Right atrium auricular region (tissue), 2 donors: ENCODE results near the gene ATXN1. TPM values are rescaled to one million over a fixed set of nuclear protein-coding genes. Genes with fewer than 3 reads are reported as not detected.
A peak's percentile ranks its signal among the peaks of the same experiment; 100 is the strongest.
"Not testable (repeated sequence)": the region's sequence is repeated elsewhere in the genome, so short reads cannot be mapped to it uniquely, and the experiment has no call there.

Experiments used
- DNase-seq: peaks from one replicate; pipeline ENCODE4 v3.0.0-alpha.2; 2019; ENCODE audit warnings: low spot score
- H3K27ac ChIP-seq, 2 donors: fragments of 200-600 bp; sonication (generic); 1 replicate in 1 of 2; 2 replicates in 1 of 2; pipeline ENCODE4 v1.5.1; 2016 to 2019
- H3K27me3 ChIP-seq, 2 donors: fragments of 200-600 bp; sonication (generic); one replicate each; pipeline versions ENCODE4 v1.5.1 to v1.6.0; 2017 to 2019
- H3K36me3 ChIP-seq: fragments of 200-600 bp; sonication (generic); one replicate; pipeline ENCODE4 v1.5.1; 2016
- H3K4me1 ChIP-seq, 2 donors: fragments of 200-600 bp; sonication (generic); one replicate each; pipeline versions ENCODE4 v1.5.1 to v1.6.0; 2017 to 2019
- H3K4me3 ChIP-seq, 2 donors: fragments of 200-600 bp; sonication (generic); 1 replicate in 1 of 2; 2 replicates in 1 of 2; pipeline ENCODE4 v1.5.1; 2017 to 2019; ENCODE audit warnings: mild to moderate bottlenecking in 1 of 2, moderate library complexity in 1 of 2
- H3K9me3 ChIP-seq, 2 donors: fragments of 200-600 bp; sonication (generic); one replicate each; pipeline ENCODE4 v1.5.1; 2019
- CTCF ChIP-seq, 2 donors: fragments of 200-600 bp; sonication (generic); IDR thresholded peaks; one replicate each; pipeline ENCODE4 v1.5.1; 2019; ENCODE audit warnings: antibody characterized with exemption in 2 of 2
- total RNA-seq, 2 donors: library from RNA; depleted of rRNA; stranded (reverse); fragments of >200 nt; gene quantifications; one replicate each; pipeline ENCODE4 v1.1.0, GENCODE V29; 2016

The ATXN1 gene
- total RNA-seq, 2 donors from 2014 or later, result 41.8 to 62.0 TPM

- Histone ChIP-seq H3K27me3 (no peaks in the 10 kb centered on the region), H3K27ac (no peak overlapping the region), H3K4me1 (peaks cover 0 to 16% of the 10 kb centered on the region in 2 donors), H3K4me3 (no peak overlapping the region), H3K36me3 (no peaks in the 10 kb centered on the region), H3K9me3 (no peaks in the 10 kb centered on the region)
- no peak for DNase-seq
- no peak for TF ChIP-seq CTCF (IDR thresholded peaks at IDR 0.05)
These were observed 24.2 kb upstream of the ATXN1 start for GRCh38 chr6:16785496-16785895.

GRCh38 chr6:16784957-16785356, 23.7 kb upstream of the ATXN1 start:
- H3K4me3 ChIP-seq, DNase-seq, H3K9me3 ChIP-seq, H3K27ac ChIP-seq, H3K27me3 ChIP-seq, H3K36me3 ChIP-seq: not testable (repeated sequence)
- peaks cover 0 to 16% of the 10 kb centered on the region in 2 donors for H3K4me1 ChIP-seq

DNA sequence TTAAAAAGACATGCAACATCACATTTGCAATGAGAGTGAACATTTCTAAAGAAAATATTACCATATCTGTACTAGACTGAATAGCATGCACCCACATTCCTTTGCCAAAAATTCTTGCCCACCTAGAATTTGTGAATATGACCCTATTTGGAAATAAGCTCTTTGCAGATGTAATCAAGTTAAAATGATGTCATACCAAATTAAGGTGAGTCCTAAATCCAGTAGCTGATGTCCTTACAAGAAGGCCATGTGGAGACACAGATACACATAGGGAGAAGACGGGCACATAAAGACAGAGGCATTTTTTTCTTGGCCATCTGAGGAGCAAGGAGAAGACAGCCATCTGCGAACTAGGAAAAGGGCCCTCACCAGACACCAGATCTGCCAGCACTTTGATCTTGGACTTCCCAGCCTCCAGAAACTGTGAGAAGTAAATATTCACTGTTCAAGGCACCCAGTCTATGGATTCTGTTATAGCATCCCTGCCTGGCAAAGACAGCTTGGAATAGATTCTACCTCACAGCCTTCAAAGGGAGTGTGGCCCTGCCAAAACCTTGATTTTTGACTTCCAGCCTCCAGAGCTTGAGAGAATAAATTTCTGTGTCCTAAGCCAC, 22.8 kb upstream of the ATXN1 start:
- H3K27ac ChIP-seq, result no peak overlapping the region

DNA sequence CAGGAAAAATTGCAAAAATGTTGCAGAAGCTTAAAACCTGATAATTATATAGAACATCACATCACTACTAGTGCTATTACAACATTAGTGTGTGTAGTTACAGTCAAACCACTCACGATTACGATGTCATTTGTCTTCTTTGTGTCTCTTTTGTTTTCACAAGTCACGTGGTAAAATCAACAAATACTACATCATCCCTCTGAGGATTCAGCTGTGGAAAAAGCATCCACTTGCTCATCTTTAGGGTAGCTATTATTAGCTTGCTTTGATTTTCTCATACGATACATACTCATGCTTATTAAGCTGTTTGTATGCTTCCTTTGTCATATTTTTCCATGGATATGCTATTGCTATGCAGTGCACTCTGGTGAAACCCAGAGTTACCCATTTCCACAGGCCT, 22.2 kb upstream of the ATXN1 start:
- Histone ChIP-seq H3K4me3 (no peak overlapping the region), H3K9me3 (no peaks in the 10 kb centered on the region), H3K36me3 (no peaks in the 10 kb centered on the region), H3K27ac (no peak overlapping the region), H3K27me3 (no peaks in the 10 kb centered on the region), H3K4me1 (peaks cover 0 to 16% of the 10 kb centered on the region in 2 donors)
- DNase-seq, result no peak
- no peak for TF ChIP-seq CTCF (IDR thresholded peaks at IDR 0.05)

More for the DNA sequence above, 22.8 kb upstream of the ATXN1 start:
- no peaks in the 10 kb centered on the region for H3K36me3 ChIP-seq
- peaks cover 0 to 16% of the 10 kb centered on the region in 2 donors for H3K4me1 ChIP-seq
- TF ChIP-seq CTCF (IDR thresholded peaks at IDR 0.05), result no peak
- no peaks in the 10 kb centered on the region for H3K27me3 ChIP-seq
- no peak overlapping the region for H3K4me3 ChIP-seq
- DNase-seq, result no peak
- no peaks in the 10 kb centered on the region for H3K9me3 ChIP-seq

DNA sequence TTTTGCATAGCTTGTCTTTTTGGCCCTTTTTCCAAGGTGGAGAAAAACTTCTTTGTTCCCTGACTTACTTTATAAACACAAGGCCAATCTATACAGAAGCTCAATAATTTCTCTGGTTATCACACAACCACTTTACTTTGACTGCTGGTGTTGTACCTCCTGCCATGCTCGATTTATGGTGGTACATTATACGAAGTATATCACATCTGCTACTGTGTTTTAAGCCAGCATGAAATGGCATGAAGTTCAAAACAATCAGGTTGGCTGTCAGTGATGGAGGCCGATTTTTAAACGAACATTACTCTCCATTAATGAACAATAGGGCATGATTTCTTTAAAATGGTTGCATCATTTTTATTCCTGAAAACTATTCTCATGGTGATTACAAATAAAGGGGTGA, 21.0 kb upstream of the ATXN1 start:
- H3K36me3 ChIP-seq, result no peaks in the 10 kb centered on the region
- H3K27me3 ChIP-seq, result no peaks in the 10 kb centered on the region
- no peak for TF ChIP-seq CTCF (IDR thresholded peaks at IDR 0.05)
- DNase-seq, result no peak
- peaks cover 0 to 16% of the 10 kb centered on the region in 2 donors for H3K4me1 ChIP-seq
- peak overlapping the region; percentile 75 to 81 for H3K27ac ChIP-seq
- H3K4me3 ChIP-seq, result no peak overlapping the region
- no peaks in the 10 kb centered on the region for H3K9me3 ChIP-seq

- peak overlapping the region; percentile 75 to 81 for H3K27ac ChIP-seq
- H3K9me3 ChIP-seq, result no peaks in the 10 kb centered on the region
- no peak for TF ChIP-seq CTCF (IDR thresholded peaks at IDR 0.05)
- no peak overlapping the region for H3K4me3 ChIP-seq
- DNase-seq, result no peak
- no peaks in the 10 kb centered on the region for H3K36me3 ChIP-seq
- H3K27me3 ChIP-seq, result no peaks in the 10 kb centered on the region
- H3K4me1 ChIP-seq, result peaks cover 0 to 16% of the 10 kb centered on the region in 2 donors
These were observed 20.3 kb upstream of the ATXN1 start for GRCh38 chr6:16781348-16782169.
